Panc1 (cell line): ENCODE measurements around the gene AVL9.

ENCODE experiments used
- CTCF ChIP-seq: fragments of 450-650 bp; IDR thresholded peaks from 2 replicates; pipeline ENCODE4 v1.5.1; 2017; ENCODE audit warnings: mild to moderate bottlenecking
- POLR2AphosphoS5 ChIP-seq: IDR thresholded peaks from 2 replicates; pipeline ENCODE4 v1.6.1; 2012; ENCODE audit warnings: mild to moderate bottlenecking, low read depth, low read length, moderate library complexity
- REST ChIP-seq, 2 experiments: IDR thresholded peaks; 2 replicates each; pipeline ENCODE4 v1.6.1; 2011 to 2012; ENCODE audit warnings: low read depth in 2 of 2, control low read depth in 1 of 2, low read length in 1 of 2, mild to moderate bottlenecking in 1 of 2, moderate library complexity in 1 of 2; ENCODE audit not compliant: insufficient read depth in 1 of 2
- TCF7L2 ChIP-seq: IDR thresholded peaks from 2 replicates; pipeline ENCODE4 v1.6.1; 2011; ENCODE audit warnings: mild to moderate bottlenecking, low read depth, low read length, inconsistent platforms

- no peak for TF ChIP-seq CTCF
- no peak for TF ChIP-seq TCF7L2
- no peak for TF ChIP-seq REST (IDR thresholded peaks at IDR 0.05; ENCODE audit: insufficient read depth in 1 of 2, low read depth in 2 of 2, low read length in 1 of 2)
- TF ChIP-seq POLR2AphosphoS5, result no peak
Observed at GRCh38 chr7:32542595-32542994, 47.3 kb downstream of the AVL9 start.
